IPS DF 4.7 (cell line): ENCODE data around the gene OXER1.

ENCODE experiments used
- DNase-seq: peaks from one replicate; pipeline ENCODE4 v3.0.0-alpha.2; 2013; ENCODE audit warnings: low spot score; ENCODE audit errors: extremely low read depth

The OXER1 gene, protein sequence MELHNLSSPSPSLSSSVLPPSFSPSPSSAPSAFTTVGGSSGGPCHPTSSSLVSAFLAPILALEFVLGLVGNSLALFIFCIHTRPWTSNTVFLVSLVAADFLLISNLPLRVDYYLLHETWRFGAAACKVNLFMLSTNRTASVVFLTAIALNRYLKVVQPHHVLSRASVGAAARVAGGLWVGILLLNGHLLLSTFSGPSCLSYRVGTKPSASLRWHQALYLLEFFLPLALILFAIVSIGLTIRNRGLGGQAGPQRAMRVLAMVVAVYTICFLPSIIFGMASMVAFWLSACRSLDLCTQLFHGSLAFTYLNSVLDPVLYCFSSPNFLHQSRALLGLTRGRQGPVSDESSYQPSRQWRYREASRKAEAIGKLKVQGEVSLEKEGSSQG

DNA sequence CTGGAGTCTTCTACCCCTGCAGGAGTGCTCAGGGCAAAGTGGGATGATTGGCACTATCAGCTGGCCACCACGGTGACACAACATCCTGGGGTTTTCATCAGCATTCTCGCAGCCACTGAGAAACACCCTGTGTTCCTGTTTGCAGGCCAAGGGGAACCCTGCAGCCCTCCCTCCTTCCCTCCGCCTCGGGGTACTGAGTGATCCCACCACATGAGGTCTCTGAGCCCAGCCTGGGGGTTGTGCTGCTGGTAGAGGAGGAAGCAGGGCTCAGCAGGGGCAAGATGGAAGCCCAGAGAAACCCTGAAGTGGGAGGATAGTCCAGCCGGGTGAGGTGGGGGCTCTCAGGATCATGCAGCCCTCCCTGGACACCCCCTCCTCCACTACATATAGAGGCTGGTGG, at the start of gene OXER1:
Gene OXER1, minus strand, starts transcription at position 40 of the 400 bp plus-strand sequence. CDS start 73 bp downstream, outside the sequence.
- no peak for DNase-seq

DNA sequence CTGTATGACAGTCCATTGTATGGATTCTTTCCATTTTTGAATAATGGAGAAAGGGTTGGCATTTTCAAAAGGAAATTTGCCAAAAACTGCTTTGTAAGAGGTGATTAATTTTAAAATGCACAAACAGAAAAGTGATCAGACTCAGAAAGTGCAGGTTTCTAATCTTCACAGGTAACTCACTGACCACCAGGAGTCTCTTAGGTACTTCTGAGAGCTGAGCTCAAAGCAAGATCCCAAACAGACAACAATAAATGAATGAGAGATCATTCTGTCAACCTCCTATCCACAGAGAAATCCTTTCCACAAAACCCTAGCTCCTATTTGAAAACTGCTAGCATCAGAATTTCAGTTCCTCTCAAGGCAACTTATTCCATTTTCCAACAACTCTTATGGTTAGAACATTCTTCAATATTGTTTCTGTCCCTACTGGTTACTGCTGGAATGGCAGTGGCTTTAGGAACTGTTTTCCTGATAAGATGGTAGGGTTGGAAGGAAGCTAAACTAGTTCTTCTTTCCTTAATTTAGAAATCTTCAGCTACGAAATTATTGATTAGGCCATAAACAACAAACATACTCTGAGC, 49.1 kb upstream of the OXER1 start:
- DNase-seq = no peak

DNA sequence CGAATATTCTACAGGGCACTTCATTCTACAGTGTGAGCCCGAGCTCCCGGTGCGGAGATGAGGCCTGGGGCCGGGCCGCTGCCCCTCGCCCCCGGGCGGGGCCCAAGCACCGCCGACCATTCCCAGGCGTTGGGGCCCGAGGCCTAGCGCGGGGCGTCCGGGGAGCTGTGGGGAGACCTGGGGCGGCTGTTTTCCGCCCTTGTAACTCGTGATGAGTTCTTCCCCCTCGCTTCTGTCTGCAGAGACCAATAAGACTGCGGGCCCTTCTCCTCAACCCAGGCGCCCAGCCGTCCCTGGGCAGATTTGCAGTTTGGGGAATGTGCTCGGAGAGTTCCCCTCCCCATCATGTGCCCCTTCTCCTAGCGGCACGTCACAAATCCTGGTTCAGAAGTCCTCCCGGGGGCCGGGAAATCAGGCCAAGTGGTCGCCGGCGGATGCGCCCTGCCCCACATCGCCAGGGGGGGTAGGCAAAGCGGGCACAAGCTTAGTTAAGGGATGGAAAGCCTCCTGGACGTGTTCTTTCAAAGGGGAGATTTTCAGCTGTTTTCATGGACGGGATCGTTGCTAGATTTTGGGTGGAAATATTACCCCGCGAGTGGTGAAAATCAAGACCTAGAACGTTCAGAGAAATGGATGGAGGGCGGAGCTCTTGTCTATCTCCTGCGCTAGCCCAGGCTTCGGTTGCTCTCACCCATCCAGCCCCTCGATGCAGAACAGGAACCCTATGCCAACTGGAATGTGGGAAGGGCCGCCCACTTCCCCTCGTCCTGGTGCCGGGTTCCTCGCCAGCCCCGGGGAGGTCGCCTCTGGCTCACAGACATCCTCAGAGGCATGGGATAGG, 47.3 kb upstream of the OXER1 start:
- DNase-seq = no peak

DNA sequence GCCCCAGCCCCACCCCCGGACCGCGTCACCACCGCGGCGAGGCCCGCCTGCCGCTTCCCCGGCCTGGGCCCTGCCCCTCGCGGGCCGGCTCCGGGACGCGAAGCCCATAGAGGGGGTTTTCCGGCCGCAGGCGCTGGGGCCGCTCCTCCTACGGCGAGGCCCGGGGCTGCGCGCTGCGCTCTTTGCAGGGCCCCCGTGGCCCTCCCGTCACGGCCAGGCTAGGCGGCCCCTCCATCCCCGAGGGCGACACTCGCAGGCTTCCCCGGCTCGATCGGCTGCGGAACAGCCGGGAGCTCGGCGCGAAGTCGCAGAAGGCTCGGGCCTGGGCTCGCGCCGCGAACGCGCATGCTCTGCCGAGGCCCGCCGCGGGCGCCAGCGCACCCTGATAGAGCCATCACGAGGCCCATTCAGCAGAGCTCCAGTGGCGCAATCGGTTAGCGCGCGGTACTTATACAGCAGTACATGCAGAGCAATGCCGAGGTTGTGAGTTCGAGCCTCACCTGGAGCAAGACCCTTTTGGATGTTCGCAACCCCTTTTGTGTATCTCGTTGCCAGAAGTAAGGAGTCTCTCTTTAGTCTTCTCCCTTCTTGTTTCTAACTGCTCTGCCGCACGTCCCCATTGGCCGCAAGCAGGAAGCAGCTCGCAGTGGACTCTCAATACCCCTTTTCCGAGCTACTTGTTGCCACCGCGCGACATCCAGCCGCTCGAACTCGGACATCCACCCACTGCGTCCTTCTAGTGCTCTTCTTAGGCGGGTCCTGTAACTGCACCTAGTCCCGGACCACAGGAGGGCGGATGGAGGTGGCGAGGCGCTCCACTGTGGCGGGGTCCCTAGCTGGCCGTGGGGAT, 46.4 kb upstream of the OXER1 start:
- DNase-seq = no peak

DNA sequence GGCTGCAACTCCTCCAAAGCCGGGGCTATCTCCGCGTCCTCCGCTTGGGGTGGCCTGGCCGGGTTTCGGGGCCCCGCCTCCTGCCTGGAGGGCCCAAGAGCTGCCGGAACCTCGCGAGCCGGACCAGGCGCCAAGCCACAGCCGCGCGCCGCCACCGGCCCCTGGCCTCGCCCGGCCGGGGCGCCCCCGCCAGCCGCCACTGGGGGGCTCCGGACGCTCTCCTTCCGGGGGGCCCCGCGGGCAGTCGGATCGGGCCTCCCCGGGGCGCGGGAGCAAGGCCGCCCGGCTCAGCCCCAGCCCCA, 45.8 kb upstream of the OXER1 start:
- no peak for DNase-seq

DNA sequence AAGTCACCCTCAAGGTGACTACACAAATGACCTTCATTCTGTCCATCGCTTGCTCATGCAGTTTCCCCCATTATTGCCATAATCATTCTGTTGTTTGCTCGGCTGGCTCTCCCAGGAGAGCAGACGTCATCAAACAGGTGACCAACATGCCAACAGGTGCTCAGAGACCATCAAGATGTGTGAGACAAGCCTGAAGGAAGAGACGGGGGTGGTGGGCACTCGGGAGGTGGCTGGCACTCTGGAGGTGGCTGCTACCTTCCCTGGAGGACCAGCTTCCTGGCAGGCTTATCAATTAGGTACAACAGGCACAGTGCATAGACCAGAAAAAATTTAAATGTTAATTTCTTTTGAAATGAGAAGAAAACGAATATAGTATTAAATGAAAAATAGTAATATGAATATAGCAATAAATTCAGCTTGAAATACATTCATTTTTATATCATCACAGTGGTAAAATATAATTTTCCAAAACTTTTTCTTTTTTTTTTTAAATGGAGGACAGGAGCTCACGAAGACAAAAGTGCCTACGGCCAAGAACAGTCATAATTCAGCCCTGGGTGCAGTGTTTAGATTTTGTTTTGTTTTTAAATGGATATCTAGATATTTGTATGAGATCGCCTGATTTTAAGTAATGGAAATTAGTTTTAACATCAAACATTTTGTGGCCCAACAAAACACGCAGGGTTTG, 45.3 kb upstream of the OXER1 start:
- DNase-seq = no peak

DNA sequence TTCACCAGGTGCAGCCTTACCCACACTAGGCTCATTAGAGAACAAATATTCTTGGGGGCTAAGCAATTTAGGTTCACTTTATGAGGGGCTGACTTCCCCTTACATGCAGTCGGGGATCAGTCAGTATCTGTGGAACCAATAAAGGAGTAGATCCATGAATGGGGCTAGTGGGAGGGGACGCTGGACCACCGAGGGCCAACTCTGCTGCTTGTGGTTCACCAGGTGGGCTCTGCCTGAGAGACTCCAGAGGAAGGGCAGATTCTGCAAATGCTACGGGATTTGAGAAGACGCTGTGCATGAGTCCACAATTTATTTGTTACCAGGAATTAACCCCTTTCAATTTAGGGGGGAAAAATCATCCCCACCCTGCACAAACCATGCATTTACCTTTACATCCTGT, 44.4 kb upstream of the OXER1 start:
- no peak for DNase-seq

DNA sequence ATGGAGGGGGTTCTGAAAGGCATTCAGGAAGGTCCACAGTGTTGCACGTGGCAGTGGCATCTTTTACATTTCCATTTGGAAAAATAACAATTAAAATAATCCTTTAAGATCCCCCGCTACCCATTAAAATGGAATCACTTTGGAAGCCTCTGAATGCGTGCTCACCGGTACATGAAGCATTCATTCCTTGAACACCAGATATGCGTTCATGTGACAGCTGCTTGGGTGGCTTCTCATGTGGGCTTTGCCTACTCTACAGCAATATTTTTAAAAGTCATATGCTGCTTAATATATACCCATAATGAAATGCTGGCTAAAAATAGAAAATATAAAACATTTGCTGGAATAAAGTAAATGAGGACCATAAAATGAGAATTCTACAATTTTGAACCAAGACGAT, 42.9 kb upstream of the OXER1 start:
- no peak for DNase-seq

DNA sequence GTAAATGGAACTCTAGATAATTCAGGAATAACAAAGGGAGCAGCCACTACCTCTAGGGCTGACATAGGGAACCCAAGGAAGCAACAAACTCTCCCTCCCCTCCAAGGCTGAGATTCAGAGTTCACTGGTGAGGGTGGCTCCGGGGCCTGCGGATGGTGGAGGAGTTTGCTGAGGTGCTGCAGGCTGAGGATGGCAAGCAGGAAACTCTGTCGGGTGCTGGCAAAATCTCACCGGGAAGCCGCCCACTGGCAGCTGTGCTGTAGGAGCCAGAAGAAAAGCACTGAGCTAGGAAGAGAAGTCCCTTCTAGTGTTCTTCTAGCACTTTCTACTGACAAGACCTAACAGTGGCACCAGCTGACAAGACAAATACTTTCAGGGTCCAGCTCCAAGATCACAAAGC, 41.0 kb upstream of the OXER1 start:
- DNase-seq = no peak

DNA sequence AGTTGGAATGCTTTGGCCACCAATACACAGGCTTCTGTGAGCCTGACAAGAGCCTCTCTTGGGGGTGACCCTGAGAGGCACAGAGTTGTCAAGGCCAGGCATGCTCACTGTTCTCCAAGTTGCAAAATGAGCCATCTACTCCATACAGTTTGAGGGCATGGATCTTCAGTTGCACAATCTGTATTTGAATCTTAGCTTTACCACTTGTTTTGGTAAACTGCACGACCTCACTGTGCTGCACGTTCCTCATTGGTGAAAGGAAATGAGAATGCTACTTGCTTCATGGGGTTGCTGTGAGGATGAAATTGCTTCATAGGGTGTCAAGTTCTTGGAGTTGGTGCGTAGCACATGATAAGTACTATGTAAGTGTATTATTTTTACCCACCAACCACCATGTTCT, 40.4 kb upstream of the OXER1 start:
- no peak for DNase-seq

DNA sequence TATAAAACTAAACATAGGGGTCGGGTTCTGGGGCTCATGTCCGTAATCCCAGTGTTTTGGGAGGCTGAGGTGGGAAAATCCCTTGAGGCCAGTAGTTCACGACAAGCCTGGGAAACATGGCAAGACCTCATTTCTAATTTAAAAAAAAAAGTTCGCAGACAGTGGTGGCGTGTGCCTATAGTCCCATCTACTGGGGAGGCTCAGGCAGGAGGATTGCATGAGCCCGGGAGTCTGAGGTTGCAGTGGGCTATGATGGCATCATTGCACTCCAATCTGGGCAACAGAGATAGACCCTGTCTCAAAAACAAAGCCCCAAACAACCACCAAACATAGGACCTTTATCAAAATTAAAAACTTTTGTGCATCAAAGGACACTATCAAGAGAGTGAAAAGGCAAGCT, 38.2 kb upstream of the OXER1 start:
- DNase-seq = no peak

DNA sequence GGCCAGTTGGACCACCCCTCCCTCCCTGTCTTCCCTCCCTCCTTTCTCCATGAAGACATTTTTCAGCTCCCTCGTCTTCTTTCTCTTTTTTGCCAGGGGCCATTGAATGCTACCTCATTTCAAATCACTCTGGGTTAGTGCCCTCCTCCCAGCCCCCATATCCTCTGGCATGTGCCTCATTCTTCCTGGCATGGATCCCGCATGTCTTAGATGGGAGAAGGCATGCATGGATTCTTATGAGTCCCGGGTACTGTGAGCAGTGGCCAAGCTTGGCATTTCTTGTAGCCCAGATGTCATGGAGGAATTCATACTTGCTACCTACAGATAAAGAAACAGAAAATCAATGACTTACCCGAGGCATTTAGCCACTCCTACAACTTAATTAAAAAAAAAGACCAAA, 37.4 kb upstream of the OXER1 start:
- DNase-seq = no peak

DNA sequence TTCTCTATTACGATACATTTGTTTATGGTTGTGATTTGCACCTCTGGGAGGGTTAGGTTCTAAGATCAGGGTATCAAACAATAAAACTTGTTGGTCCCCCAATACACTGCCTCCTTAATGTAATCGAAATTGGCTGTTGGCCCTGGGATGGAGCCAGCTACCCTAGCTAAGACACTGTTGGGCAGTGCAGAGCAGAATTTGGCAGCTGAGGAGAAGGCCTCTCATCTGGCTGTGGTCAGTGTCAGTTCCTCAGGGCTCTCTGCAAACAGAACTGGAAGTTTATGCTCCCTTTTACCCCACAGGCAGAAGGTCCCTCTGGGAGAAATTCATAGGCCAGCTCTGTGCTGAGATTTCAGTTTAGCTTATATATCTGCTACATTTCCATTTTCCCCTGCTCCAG, 37.0 kb upstream of the OXER1 start:
- DNase-seq = no peak

DNA sequence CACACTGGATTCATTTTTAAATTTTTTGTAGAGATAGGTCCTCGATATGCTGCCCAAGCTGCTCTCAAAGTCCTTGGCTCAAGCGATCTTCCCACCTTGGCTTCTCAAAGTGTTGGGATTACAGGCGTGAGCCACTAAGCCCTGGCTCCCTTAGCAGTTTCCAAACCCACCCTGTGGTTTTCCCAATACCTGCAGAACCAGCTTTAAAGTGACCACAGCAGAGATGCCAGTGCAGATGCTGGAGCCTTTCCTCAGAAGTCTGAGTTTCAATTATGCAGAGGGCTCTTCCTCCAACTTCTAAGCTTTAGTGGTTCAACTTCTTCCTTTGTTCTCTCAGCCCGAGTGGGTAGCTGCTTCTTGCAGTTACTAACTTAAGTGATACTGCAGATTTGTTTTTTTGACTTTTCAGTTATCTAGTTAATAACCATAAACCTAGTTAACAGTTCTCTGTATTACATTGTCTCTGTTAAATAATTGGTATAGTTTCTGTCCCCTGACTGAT, 36.6 kb upstream of the OXER1 start:
- no peak for DNase-seq

DNA sequence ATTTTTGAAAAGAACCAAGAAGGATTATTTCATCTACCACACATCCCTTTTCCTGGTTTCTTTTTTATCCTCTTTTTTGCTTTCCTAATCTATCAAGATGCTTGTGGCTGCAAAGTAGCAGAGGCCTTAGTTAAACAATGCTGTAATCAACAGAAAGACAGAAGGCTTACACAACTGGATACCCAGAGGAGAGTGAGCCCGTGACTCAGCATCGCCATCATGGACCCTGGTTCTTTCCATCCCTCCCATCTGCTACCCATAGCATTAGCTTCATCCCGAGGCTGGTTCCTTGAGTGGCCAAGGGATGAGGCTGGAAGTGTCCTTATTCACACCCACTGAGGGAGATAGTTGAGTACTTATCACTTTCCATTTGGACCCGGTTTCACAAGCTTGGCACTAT, 35.9 kb upstream of the OXER1 start:
- DNase-seq = no peak

DNA sequence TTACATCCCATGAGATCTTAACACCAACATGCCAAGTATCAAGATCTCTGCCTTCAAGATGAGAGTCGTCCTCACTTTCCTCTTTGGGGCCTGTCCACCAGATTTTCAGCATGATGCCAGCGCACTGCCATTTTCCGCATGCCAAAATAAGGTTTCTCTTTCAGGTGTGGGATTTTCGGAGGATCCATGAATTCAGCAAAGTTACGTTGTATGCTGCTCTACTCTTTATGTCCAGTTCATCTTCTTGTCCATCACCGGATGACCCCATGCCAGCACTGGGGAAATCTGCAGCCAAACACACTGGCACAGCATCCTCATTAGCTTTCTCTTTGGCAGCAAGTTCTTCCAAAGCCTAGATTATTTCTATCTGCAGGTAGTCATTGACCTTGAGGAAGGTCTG, 33.3 kb upstream of the OXER1 start:
- DNase-seq = no peak

DNA sequence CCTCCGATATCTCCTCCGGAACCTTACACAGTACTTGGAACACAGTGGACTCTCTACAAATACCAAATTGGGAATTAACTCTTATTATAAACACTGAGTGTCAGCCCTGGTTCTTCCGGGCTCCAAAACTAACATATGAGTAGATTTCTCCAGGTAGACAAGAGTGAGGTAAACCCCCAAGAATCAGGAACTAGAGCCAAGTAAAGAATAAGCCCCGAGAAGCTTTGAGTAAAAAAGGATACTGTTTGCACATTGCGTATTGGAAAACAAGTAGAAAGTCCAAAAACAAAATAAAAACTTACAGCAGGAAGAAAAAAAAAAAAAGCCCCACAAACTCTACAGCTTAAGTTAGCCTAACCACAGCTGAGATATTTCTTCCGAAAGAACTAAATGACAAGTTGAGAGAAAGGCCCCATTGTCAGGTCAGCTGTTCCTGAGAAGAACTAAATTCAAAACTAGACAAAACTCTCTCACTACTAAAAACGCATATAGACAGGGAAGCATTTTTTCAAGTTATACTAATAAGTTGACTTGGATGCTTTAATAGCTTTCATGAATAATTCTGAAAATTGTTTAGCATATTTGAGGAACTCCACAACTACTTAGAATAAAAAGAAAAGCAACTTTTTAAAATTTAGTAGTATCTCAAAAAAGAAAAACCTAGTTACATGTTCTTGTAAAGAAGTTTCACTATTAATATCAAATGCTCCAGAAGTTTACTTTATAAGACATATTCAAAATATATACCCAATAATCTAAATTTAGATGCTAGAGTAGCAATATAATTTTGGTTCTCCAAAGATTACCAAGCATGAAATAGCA, 32.7 kb upstream of the OXER1 start:
- DNase-seq = no peak

DNA sequence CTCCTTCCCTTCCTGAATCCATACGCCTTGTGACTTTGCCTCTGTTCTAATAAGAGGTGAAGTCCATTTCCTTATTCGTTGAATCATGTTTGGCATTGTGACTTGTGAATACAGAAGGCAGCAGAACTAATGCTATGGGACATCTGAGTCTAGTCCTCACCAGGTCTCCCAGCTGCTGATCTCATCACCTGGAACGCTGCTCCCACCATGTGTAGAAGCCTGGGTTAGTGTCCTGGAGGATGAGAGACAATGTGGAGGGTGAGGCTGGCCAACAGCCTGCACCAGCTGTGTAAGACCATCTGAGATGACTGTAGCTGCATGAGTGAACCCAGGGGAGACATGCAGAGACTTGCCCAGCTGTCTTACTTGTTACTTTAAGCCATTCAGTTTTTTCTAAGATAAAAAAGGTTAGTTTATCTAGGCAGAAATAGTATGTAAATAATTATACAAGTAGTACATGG, 31.9 kb upstream of the OXER1 start:
- no peak for DNase-seq

DNA sequence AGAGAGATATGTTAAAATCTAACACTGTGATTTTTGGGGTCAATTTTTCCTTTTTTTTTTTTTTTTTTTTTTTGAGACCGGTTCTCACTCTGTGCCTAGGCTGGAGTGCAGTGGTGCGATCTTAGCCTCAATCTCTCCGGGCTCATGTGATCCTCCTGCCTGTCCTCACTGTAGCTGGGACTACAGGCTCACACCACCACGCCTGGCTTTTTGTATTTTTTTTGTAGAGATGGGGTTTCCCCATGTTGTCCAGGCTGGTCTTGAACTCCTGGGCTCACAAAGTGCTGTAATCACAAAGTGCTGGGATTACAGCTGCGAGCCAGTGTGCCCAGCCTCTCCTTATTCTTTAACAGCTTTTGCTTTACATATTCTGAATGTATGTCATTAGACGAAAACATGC, 31.3 kb upstream of the OXER1 start:
- DNase-seq = no peak
